ENCODE data around the gene COL25A1. TPM values are rescaled to one million over a fixed set of nuclear protein-coding genes. Genes with fewer than 3 reads are reported as not detected.
"Not testable (repeated sequence)": the region's sequence is repeated elsewhere in the genome, so short reads cannot be mapped to it uniquely, and the experiment has no call there.

COL25A1 gene
- total RNA-seq, 1 donor from 2014 or later: 0.75 TPM

DNA sequence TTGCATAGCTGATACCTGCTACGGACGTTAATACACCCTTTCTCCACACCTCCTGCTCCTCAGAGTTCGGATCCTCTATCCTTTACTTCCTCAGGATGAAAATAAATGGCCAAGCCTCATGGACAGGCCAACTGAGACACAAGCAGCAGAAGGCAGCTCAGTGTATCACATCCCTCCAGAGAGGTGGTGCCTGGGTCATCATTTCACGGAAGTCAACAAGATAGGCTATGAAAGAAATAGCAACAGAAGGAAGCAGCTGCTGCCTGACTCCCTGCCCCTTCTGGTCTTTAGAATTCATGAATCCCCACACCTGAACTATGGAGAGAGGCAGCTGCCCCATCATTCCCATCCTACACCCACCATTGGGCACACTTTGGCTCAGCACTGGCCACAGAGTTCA, 272.5 kb downstream of the COL25A1 start:
- H3K4me1 ChIP-seq: no peaks in the 10 kb centered on the region
- intact Hi-C loops (cut with DNase I): no loop called here
- no peaks in the 10 kb centered on the region for H3K36me3 ChIP-seq
- DNase-seq: no peak
- TF ChIP-seq, protein P1, sequence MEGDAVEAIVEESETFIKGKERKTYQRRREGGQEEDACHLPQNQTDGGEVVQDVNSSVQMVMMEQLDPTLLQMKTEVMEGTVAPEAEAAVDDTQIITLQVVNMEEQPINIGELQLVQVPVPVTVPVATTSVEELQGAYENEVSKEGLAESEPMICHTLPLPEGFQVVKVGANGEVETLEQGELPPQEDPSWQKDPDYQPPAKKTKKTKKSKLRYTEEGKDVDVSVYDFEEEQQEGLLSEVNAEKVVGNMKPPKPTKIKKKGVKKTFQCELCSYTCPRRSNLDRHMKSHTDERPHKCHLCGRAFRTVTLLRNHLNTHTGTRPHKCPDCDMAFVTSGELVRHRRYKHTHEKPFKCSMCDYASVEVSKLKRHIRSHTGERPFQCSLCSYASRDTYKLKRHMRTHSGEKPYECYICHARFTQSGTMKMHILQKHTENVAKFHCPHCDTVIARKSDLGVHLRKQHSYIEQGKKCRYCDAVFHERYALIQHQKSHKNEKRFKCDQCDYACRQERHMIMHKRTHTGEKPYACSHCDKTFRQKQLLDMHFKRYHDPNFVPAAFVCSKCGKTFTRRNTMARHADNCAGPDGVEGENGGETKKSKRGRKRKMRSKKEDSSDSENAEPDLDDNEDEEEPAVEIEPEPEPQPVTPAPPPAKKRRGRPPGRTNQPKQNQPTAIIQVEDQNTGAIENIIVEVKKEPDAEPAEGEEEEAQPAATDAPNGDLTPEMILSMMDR (IDR thresholded peaks at IDR 0.05): no peak
- H3K9me3 ChIP-seq: no peaks in the 10 kb centered on the region
- H3K27me3 ChIP-seq: no peaks in the 10 kb centered on the region
- no peak overlapping the region for H3K27ac ChIP-seq
- no peak overlapping the region for H3K4me3 ChIP-seq
- no peak for ATAC-seq

DNA sequence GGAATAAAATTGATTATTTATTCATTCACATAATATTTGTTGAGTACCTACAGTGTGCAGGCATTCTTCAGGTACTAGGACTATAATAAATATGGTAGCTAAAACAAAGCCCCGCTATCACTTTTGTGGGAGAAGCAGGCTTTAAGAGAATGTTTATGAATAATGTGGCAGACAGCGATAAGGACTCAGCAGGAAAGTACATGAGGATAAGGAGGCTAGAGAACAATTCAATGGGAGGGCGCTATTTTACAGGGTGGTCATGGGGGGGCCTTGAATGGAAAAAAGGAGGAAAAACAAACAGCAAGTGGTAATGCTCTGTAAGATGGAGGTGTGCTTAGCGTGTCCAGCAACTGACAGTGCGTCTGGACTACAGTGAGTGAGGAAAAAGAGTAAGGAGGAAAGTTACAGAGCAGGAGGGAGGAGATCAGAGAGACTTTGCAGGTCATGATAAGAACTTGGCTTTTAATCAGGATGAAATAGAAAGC, 275.4 kb downstream of the COL25A1 start:
- Histone ChIP-seq H3K27ac (no peak overlapping the region), H3K4me3 (no peak overlapping the region), H3K4me1 (no peaks in the 10 kb centered on the region), H3K9me3 (no peaks in the 10 kb centered on the region), H3K27me3 (no peaks in the 10 kb centered on the region), H3K36me3 (no peaks in the 10 kb centered on the region)
- intact Hi-C loops (cut with DNase I): no loop called here
- ATAC-seq: no peak
- DNase-seq: no peak
- TF ChIP-seq, protein P1 (IDR thresholded peaks at IDR 0.05): no peak

DNA sequence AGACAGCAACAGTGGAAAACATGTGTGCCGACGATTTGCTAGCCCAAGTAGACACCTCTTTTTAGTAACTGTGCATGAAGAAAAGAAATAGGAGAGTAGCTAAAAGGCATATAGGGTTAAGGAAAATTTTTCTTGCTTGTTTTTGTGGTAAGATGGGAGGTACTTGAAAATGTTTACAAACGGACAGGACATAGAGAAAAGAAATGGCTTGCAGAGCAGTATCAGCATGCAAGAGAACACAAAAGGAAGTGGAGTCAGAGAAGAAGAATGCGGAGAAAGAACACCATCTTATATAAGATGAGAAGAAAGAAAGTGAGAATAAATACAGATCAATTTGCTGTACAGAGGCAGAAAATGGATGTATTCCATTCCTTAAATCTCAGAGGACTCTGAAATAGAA, 275.9 kb downstream of the COL25A1 start:
- intact Hi-C loops (cut with DNase I): no loop called here

DNA sequence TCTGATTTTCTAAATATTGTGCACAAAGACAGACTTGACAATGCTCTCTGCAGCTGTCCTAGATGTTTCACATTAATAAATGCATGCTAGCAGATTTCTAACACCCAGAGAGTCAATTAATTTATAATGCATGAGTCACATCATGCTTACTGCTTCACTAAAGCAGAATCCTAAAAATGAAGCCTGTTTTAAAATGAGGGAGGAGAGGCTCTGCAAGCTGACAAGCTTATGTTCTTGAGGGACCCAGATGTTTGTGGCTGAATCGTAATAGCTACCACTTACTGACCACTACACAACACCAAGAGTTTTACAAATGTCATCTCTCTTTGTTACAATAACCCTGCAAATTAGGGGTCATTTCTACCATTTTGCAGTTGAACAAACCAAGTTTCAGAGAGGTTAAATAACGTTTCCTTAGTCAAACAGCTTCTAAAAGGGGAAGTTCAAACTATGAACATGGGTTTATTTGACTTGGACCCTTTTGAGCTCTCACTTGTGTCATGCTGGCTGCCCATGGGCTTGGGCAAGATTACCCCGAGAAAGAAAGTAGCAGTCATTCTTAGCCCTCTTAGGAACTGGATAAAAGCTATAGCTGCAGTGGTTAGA, 276.9 kb downstream of the COL25A1 start:
- no peaks in the 10 kb centered on the region for H3K9me3 ChIP-seq
- H3K36me3 ChIP-seq: no peaks in the 10 kb centered on the region
- DNase-seq: no peak
- TF ChIP-seq, protein P1 (IDR thresholded peaks at IDR 0.05): no peak
- H3K27me3 ChIP-seq: no peaks in the 10 kb centered on the region
- ATAC-seq: no peak
- H3K27ac ChIP-seq: no peak overlapping the region
- intact Hi-C loops (cut with DNase I): no loop called here
- no peak overlapping the region for H3K4me3 ChIP-seq
- no peaks in the 10 kb centered on the region for H3K4me1 ChIP-seq

More for the DNA sequence above, 275.9 kb downstream of the COL25A1 start:
- no peak overlapping the region for H3K4me3 ChIP-seq
- ATAC-seq: no peak
- TF ChIP-seq, protein P1 (IDR thresholded peaks at IDR 0.05): no peak
- H3K9me3 ChIP-seq: no peaks in the 10 kb centered on the region
- H3K27ac ChIP-seq: no peak overlapping the region
- DNase-seq: no peak
- H3K27me3 ChIP-seq: no peaks in the 10 kb centered on the region
- no peaks in the 10 kb centered on the region for H3K4me1 ChIP-seq
- H3K36me3 ChIP-seq: no peaks in the 10 kb centered on the region

DNA sequence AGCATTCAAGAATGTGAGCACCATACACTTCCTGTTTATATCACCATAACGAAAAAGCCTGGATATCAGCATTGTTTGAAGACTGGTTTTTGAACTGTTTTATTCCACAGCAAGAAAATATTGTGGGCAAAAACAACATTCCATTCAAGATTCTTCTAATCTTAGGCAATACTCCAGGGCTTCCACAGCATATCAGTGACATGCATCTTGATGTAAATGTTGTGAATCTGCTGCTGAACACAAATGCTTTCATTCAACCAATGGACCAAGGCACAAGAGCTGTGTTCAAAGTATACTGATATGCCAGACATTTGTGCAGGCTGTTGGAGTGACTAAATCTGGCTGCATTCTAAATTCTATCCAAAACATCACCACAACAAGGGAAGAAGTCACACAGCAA, 279.5 kb downstream of the COL25A1 start:
- intact Hi-C loops (cut with DNase I): no loop called here
- H3K27me3 ChIP-seq: no peaks in the 10 kb centered on the region

DNA sequence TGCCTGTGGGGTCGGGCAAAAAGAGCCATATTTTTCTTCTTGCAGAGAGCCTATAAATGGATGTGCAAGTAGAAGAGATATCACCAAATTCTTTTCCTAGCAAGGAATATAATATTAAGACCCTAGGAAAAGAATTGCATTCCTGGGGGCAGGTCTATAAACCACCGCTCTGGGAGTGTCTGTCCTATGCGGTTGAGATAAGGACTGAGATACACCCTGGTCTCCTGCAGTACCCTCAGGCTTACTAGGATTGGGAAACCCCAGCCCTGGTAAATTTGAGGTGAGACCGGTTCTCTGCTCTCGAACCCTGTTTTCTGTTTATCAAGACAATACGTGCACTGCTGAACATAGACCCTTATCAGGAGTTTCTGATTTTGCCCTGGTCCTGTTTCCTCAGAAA, 280.8 kb downstream of the COL25A1 start:
- intact Hi-C loops (cut with DNase I); H3K36me3 ChIP-seq; H3K27ac ChIP-seq; H3K27me3 ChIP-seq; H3K4me1 ChIP-seq; H3K4me3 ChIP-seq; ATAC-seq; DNase-seq; H3K9me3 ChIP-seq: not testable (repeated sequence)

More for the DNA sequence above, 279.5 kb downstream of the COL25A1 start:
- TF ChIP-seq, protein P1 (IDR thresholded peaks at IDR 0.05): no peak
- Histone ChIP-seq H3K4me3 (no peak overlapping the region), H3K27ac (no peak overlapping the region), H3K9me3 (no peaks in the 10 kb centered on the region), H3K36me3 (no peaks in the 10 kb centered on the region), H3K4me1 (no peaks in the 10 kb centered on the region)
- no peak for ATAC-seq
- no peak for DNase-seq
